Naive thymus-derived CD4-positive, alpha-beta T cell (primary cell): Measurements from ENCODE around the gene EXOC5. TPM values are rescaled to one million over a fixed set of nuclear protein-coding genes. Genes with fewer than 3 reads are reported as not detected.
"Not testable (repeated sequence)": the region's sequence is repeated elsewhere in the genome, so short reads cannot be mapped to it uniquely, and the experiment has no call there.

Experiments
- ATAC-seq: fragments of 150-1000 bp; cut with Tn5 transposase; 2 replicates; pipeline ENCODE4 v1.10.0; 2021; ENCODE audit warnings: mild to moderate bottlenecking, moderate library complexity
- CTCF ChIA-PET: fragments of 350-600 bp; sonication (Branson Sonifier 250); formaldehyde crosslinking; loops from one replicate; lab custom pipeline; 2021; ENCODE audit warnings: antibody characterized with exemption; lab: Charles Lee
- POLR2A ChIA-PET: fragments of 350-600 bp; sonication (Branson Sonifier 250); formaldehyde crosslinking; loops from one replicate; lab custom pipeline; 2021; ENCODE audit warnings: antibody characterized with exemption, inconsistent platforms; lab: Charles Lee
- DNase-seq, 9 donors: peaks; one replicate each; pipeline versions ENCODE4 v3.0.0 to v3.0.0-alpha.2; 2020 to 2022; ENCODE audit warnings: mixed read lengths in 1 of 9
- H3K27ac ChIP-seq: one replicate; pipeline ENCODE4 v1.7.0; 2013; ENCODE audit warnings: mild to moderate bottlenecking, low read depth, low read length, moderate library complexity
- H3K27me3 ChIP-seq, 2 donors: one replicate each; pipeline ENCODE4 v1.7.0; 2013; ENCODE audit warnings: low read length in 2 of 2, mild to moderate bottlenecking in 2 of 2, moderate library complexity in 2 of 2; ENCODE audit not compliant: control insufficient read depth in 2 of 2, insufficient read depth in 2 of 2
- H3K36me3 ChIP-seq, 3 experiments: 1 replicate in 2 of 3; 2 replicates in 1 of 3; pipeline ENCODE4 v1.7.0; 2013; ENCODE audit warnings: low read length in 3 of 3, mild to moderate bottlenecking in 3 of 3, moderate library complexity in 1 of 3; ENCODE audit not compliant: insufficient read depth in 3 of 3, control insufficient read depth in 2 of 3
- H3K4me1 ChIP-seq, 2 donors: one replicate each; pipeline ENCODE4 v1.7.0; 2013; ENCODE audit warnings: low read length in 2 of 2, mild to moderate bottlenecking in 2 of 2, moderate library complexity in 1 of 2; ENCODE audit not compliant: control insufficient read depth in 2 of 2, insufficient read depth in 2 of 2
- H3K4me3 ChIP-seq: 2 replicates; pipeline ENCODE4 v1.7.0; 2013; ENCODE audit warnings: mild to moderate bottlenecking, low read length
- H3K9me3 ChIP-seq, 3 experiments: 1 replicate in 2 of 3; 2 replicates in 1 of 3; pipeline ENCODE4 v1.7.0; 2013; ENCODE audit warnings: low read length in 3 of 3; ENCODE audit not compliant: control insufficient read depth in 2 of 3
- H3K27ac Mint-ChIP-seq, 9 donors: one replicate each; pipeline ENCODE4 v1.8.0; 2020 to 2022; ENCODE audit warnings: mixed read lengths in 9 of 9, mild to moderate bottlenecking in 8 of 9, moderate library complexity in 5 of 9, inconsistent platforms in 2 of 9
- H3K27me3 Mint-ChIP-seq, 5 donors: one replicate each; pipeline ENCODE4 v1.8.0; 2021 to 2022; ENCODE audit warnings: mixed read lengths in 5 of 5, mild to moderate bottlenecking in 1 of 5
- H3K36me3 Mint-ChIP-seq, 5 donors: one replicate each; pipeline ENCODE4 v1.8.0; 2020 to 2022; ENCODE audit warnings: mixed read lengths in 5 of 5, mild to moderate bottlenecking in 3 of 5, inconsistent platforms in 1 of 5
- H3K4me1 Mint-ChIP-seq, 7 donors: one replicate each; pipeline ENCODE4 v1.8.0; 2020 to 2022; ENCODE audit warnings: mixed read lengths in 7 of 7, mild to moderate bottlenecking in 3 of 7, inconsistent platforms in 1 of 7
- H3K4me3 Mint-ChIP-seq, 10 donors: one replicate each; pipeline ENCODE4 v1.8.0; 2020 to 2022; ENCODE audit warnings: mild to moderate bottlenecking in 10 of 10, mixed read lengths in 10 of 10, moderate library complexity in 6 of 10, inconsistent platforms in 2 of 10
- H3K9me3 Mint-ChIP-seq, 11 donors: one replicate each; pipeline ENCODE4 v1.8.0; 2020 to 2022; ENCODE audit warnings: mixed read lengths in 11 of 11, mild to moderate bottlenecking in 4 of 11, inconsistent platforms in 1 of 11, moderate library complexity in 1 of 11
- intact Hi-C, 2 donors: fragments of 100-400 bp; cut with micrococcal nuclease; formaldehyde crosslinking; loops; one replicate each; pipeline ENCODE4 v1.15.1; 2023
- polyA plus RNA-seq, 2 donors: library from polyadenylated mRNA; unstranded; fragments of 300-500 nt; fragmentation: Illumina TruSeq; gene quantifications; one replicate each; pipeline ENCODE4 v1.2.3, GENCODE V29; 2021
- total RNA-seq, 6 experiments: library from RNA in 5 of 6; stranded (reverse) in 5 of 6; gene quantifications; 1 replicate in 5 of 6; 2 replicates in 1 of 6; pipeline ENCODE4 v1.2.3 and lab custom pipeline; 2021 to 2026

EXOC5 gene
- total and polyA plus RNA-seq, 7 experiments from 2014 or later: 27.3 to 71.6 (median 46.8) TPM

- intact Hi-C loops: loop anchor here in 1 of 2 donors (10.0 kb wide), 1 partner anchor 983 kb away; the partner anchor contains the start of gene PSMA3
- H3K27ac Mint-ChIP-seq: no peak overlapping the region
- H3K9me3 Mint-ChIP-seq: peaks cover 0 to 4% (median 0%) of the 10 kb centered on the region in 11 donors
These were observed 7.1 kb downstream of the EXOC5 start for GRCh38 chr14:57261604-57262003.

GRCh38 chr14:57259672-57260071 lies 9.0 kb downstream of the EXOC5 start:
- CTCF ChIA-PET: no interaction called here
- POLR2A ChIA-PET: interaction anchor here (2.5 kb wide), 1 partner anchor 9 kb away, joined by 7 read pairs; the partner anchor contains the start of genes AP5M1 and EXOC5
- peak overlapping the region in 1 of 10 donors; percentile 56 for H3K4me3 Mint-ChIP-seq

More at GRCh38 chr14:57261604-57262003, 7.1 kb downstream of the EXOC5 start:
- H3K27ac ChIP-seq: no peak overlapping the region
- H3K36me3 ChIP-seq: no peaks in the 10 kb centered on the region
- no peak overlapping the region for H3K4me3 ChIP-seq
- H3K36me3 Mint-ChIP-seq: peaks cover 8 to 33% (median 24%) of the 10 kb centered on the region in 5 donors
- no peaks in the 10 kb centered on the region for H3K27me3 ChIP-seq
- H3K9me3 ChIP-seq: no peaks in the 10 kb centered on the region
- POLR2A ChIA-PET: no interaction called here
- peaks cover 0 to 5% of the 10 kb centered on the region in 2 donors for H3K4me1 ChIP-seq
- no peak for ATAC-seq
- no peak overlapping the region for H3K4me3 Mint-ChIP-seq
- peaks cover 27 to 69% (median 55%) of the 10 kb centered on the region in 7 donors for H3K4me1 Mint-ChIP-seq
- CTCF ChIA-PET: no interaction called here
- no peak for DNase-seq
- H3K27me3 Mint-ChIP-seq: no peaks in the 10 kb centered on the region

GRCh38 chr14:57258221-57258620 lies 10.5 kb downstream of the EXOC5 start:
- Mint-ChIP-seq H3K4me1 (peaks cover 17 to 72% (median 58%) of the 10 kb centered on the region in 7 donors), H3K36me3 (peaks cover 4 to 48% (median 35%) of the 10 kb centered on the region in 5 donors)
- DNase-seq, ATAC-seq, POLR2A ChIA-PET, H3K9me3 ChIP-seq, H3K27me3 ChIP-seq, intact Hi-C loops, H3K4me3 Mint-ChIP-seq, CTCF ChIA-PET, H3K9me3 Mint-ChIP-seq, H3K36me3 ChIP-seq, H3K27me3 Mint-ChIP-seq, H3K27ac Mint-ChIP-seq, H3K27ac ChIP-seq, H3K4me3 ChIP-seq, H3K4me1 ChIP-seq: not testable (repeated sequence)

More at GRCh38 chr14:57259672-57260071, 9.0 kb downstream of the EXOC5 start:
- no peak overlapping the region for H3K27ac ChIP-seq
- Mint-ChIP-seq H3K36me3 (peaks cover 8 to 41% (median 30%) of the 10 kb centered on the region in 5 donors), H3K27ac (peak overlapping the region in 1 of 9 donors; percentile 32), H3K9me3 (peaks cover 0 to 4% (median 0%) of the 10 kb centered on the region in 11 donors), H3K27me3 (no peaks in the 10 kb centered on the region), H3K4me1 (peaks cover 23 to 70% (median 55%) of the 10 kb centered on the region in 7 donors)
- intact Hi-C loops: loop anchor here in 1 of 2 donors (10.0 kb wide), 1 partner anchor 985 kb away; the partner anchor contains the start of gene PSMA3
- no peaks in the 10 kb centered on the region for H3K9me3 ChIP-seq
- H3K4me1 ChIP-seq: no peaks in the 10 kb centered on the region
- DNase-seq (no peak), ATAC-seq (no peak)
- no peak overlapping the region for H3K4me3 ChIP-seq
- H3K36me3 ChIP-seq: no peaks in the 10 kb centered on the region
- H3K27me3 ChIP-seq: no peaks in the 10 kb centered on the region

GRCh38 chr14:57254884-57255283 lies 13.8 kb downstream of the EXOC5 start:
- Histone ChIP-seq H3K27me3 (no peaks in the 10 kb centered on the region), H3K4me1 (no peaks in the 10 kb centered on the region), H3K36me3 (no peaks in the 10 kb centered on the region), H3K4me3 (no peak overlapping the region), H3K9me3 (no peaks in the 10 kb centered on the region), H3K27ac (no peak overlapping the region)
- Mint-ChIP-seq H3K9me3 (peaks cover 0 to 4% (median 0%) of the 10 kb centered on the region in 11 donors), H3K27ac (no peak overlapping the region), H3K27me3 (no peaks in the 10 kb centered on the region), H3K4me1 (peaks cover 15 to 85% (median 69%) of the 10 kb centered on the region in 7 donors), H3K4me3 (no peak overlapping the region), H3K36me3 (peaks cover 4 to 54% (median 35%) of the 10 kb centered on the region in 5 donors)
- ATAC-seq (no peak), DNase-seq (no peak)
- CTCF ChIA-PET: no interaction called here
- POLR2A ChIA-PET: no interaction called here
- intact Hi-C loops: no loop called here

- Mint-ChIP-seq H3K9me3 (no peaks in the 10 kb centered on the region), H3K4me3 (no peak overlapping the region), H3K27me3 (no peaks in the 10 kb centered on the region), H3K4me1 (peaks cover 2 to 27% (median 20%) of the 10 kb centered on the region in 7 donors), H3K27ac (no peak overlapping the region), H3K36me3 (peaks cover 0 to 14% (median 5%) of the 10 kb centered on the region in 5 donors)
- H3K36me3 ChIP-seq: peaks cover 0 to 18% (median 0%) of the 10 kb centered on the region in 3 experiments
- H3K4me1 ChIP-seq: no peaks in the 10 kb centered on the region
- no peak overlapping the region for H3K27ac ChIP-seq
- no peak for ATAC-seq
- no peaks in the 10 kb centered on the region for H3K9me3 ChIP-seq
- no peaks in the 10 kb centered on the region for H3K27me3 ChIP-seq
- no peak for DNase-seq
- H3K4me3 ChIP-seq: no peak overlapping the region
- intact Hi-C loops: no loop called here
- POLR2A ChIA-PET: no interaction called here
- CTCF ChIA-PET: no interaction called here
These were observed 21.6 kb downstream of the EXOC5 start for GRCh38 chr14:57246933-57247657.

- peaks cover 0 to 16% (median 13%) of the 10 kb centered on the region in 7 donors for H3K4me1 Mint-ChIP-seq
- no peaks in the 10 kb centered on the region for H3K9me3 ChIP-seq
- H3K27me3 ChIP-seq: no peaks in the 10 kb centered on the region
- peaks cover 0 to 18% (median 0%) of the 10 kb centered on the region in 3 experiments for H3K36me3 ChIP-seq
- ATAC-seq (no peak), DNase-seq (no peak)
- no peak overlapping the region for H3K27ac ChIP-seq
- ChIA-PET CTCF (no interaction called here), POLR2A (no interaction called here)
- H3K4me1 ChIP-seq: no peaks in the 10 kb centered on the region
- H3K27ac Mint-ChIP-seq: peak overlapping the region in 1 of 9 donors; percentile 36
- no peak overlapping the region for H3K4me3 ChIP-seq
- intact Hi-C loops: no loop called here
- no peaks in the 10 kb centered on the region for H3K9me3 Mint-ChIP-seq
- no peaks in the 10 kb centered on the region for H3K27me3 Mint-ChIP-seq
- no peak overlapping the region for H3K4me3 Mint-ChIP-seq
- H3K36me3 Mint-ChIP-seq: peaks cover 0 to 18% (median 5%) of the 10 kb centered on the region in 5 donors
These were observed 22.8 kb downstream of the EXOC5 start for GRCh38 chr14:57245941-57246340.
